NCI-H1436 treated with DMSO at 0.1 percent for 48 hours (cell line): ENCODE measurements around the gene RHO.
"Not testable (repeated sequence)": the region's sequence is repeated elsewhere in the genome, so short reads cannot be mapped to it uniquely, and the experiment has no call there.

Experiments
- DNase-seq: peaks from one replicate; lab custom pipeline; 2025; lab: John Stamatoyannopoulos, UW

RHO gene

DNA sequence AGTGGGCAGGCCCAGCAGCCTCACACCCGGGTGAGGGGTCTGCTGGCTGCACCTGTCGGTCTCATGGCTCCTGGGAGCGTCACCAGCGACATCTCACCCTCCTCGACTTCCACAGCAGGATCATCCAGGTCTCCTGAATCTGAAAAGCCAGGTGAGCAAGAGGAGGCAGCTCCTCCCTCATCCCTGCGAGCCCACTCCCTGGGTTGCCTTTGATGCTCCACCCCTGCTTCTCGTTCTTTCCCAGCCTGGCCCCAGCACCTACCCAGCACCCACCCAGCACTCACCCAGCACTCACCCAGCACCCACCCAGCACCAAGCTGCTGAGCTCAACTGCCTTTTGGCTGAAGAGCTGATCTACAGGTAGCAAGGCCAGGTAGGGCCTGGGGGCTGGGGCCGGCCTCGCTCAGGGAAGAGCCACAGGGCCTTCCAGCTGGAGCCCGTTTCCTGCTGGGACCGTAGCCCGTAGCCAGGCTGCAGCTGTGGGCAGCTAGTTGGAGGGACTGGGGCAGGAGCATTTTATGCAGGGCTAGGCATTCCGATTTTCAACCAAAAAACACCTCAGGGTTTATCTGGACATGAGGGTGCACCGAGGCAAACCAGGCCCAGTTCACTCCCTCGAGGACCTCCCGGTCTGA is 14.8 kb downstream of the RHO start, which contains the start of gene H1-8:
TSS of gene H1-8 (plus strand) at position 20 of the 635 bp plus-strand sequence. CDS start at position 64, 44 bp downstream.
- no peak for DNase-seq

DNA sequence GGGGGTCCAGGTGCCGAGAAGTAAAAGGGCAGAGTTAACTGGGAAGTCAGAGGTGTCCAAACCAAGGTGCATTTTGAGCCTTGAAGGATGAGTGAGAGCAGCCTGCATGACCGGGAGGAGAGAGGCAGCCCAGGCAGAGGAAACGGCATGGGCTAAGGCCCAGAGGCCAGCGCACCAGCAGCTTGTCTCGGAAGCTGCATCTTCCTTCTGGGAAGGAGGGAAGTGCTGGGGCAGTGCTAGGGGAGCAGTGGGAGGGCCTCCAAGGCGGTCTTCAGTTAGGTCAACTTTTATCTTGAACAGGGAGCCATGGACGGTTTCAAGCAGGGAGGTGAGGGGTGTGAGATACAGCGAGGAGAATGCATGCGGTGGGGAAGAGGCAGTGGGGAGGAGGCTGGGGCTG is 15.6 kb downstream of the RHO start:
- no peak for DNase-seq

DNA sequence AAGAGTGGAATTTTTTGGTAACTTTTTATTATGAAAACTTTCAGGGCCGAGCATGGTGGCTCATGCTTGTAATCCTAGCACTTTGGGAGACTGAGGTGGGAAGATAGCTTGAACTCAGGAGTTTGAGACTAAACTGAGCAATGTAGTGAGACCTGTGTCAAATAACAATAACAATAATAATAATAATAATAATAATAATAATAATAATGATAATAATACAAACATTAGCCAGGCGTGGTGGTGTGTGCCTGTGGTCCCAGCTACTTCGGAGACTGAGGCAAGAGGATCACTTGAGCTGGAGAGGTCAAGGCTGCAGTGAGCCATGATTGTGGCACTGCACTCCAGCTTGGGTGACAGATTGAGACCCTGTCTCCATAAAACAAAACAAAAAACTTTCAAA is 17.5 kb downstream of the RHO start:
- DNase-seq = not testable (repeated sequence)

DNA sequence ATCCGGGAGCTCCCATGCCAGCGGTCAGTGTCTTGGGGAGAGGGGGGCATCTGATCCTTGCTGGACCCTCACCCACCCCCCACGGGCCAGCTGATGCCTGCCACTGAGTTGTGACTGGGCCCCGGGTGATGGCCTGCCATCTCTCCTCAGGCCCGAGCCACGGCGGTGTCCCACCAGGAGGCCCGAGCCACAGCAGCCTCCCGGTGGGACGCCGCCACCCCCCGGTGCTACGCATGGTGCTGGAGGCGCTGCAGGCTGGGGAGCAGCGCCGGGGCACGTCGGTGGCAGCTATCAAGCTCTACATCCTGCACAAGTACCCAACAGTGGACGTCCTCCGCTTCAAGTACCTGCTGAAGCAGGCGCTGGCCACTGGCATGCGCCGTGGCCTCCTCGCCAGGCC is 18.8 kb downstream of the RHO start:
- DNase-seq = no peak

DNA sequence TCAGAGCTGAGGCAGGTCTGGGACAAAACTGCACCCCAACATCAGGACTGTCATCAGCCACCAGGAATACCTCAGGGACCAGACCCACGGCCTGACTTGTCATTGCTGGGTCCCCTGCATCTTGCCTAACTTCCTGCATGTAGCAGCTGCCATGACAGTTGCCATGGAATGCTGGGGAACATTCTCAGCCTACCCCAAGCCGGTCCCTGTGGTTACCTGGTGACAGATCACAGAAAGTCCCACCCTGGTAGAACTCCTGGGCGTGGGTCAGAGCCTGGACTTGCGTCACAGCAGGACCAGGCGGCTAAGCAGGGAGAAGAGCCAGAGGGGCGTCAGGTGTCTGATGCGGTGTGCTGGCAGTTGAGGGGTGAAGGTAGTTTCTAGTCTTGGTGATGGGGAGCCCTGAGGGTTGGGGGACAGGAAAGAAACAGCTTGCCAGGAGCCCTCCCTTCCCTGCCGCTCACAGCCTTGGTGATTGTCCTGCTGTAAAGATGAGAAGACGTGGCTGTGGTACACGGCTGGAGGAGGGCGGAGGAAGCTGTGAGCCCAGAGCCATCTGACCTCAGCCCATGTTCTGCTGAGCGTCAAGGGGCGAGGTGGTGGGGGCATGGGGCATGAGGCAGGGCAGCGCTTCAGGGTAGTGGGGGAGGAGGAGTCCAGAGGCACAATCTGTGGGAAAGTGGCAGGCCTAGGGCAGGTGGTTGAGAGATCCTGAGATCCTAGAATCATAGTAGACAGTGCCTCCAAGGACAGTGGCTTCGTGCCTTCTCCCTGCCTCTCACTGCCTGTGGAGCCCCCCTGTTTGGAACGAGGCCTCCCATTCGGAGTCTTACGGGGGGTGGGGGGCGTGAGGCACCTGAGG is 19.9 kb downstream of the RHO start:
- DNase-seq = no peak

DNA sequence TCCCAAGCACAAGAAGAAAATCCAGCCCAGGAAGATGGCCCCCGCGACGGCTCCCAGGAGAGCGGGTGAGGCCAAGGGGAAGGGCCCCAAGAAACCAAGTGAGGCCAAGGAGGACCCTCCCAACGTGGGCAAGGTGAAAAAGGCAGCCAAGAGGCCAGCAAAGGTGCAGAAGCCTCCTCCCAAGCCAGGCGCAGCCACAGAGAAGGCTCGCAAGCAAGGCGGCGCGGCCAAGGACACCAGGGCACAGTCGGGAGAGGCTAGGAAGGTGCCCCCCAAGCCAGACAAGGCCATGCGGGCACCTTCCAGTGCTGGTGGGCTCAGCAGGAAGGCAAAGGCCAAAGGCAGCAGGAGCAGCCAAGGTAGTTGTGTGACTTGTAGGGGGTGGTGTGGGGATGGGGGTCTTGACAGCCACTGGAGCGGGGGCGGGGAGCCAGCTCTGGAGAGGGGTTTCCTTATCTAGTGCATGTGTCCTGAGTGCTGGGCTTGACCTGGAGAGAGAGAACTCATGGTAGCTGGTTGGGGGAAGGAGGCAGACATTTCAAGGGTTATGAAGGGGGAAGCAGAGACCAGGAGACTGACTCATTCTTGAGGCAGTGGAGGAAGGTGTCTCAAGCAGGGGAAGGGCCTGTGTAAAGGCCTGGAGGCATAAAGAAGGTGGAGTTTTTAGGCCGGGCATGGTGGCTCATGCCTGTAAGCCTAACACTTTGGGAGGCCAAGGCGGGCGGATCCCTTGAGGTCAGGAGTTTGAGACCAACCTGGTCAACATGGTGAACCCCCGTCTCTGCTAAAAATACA is 20.8 kb downstream of the RHO start:
- no peak for DNase-seq

DNA sequence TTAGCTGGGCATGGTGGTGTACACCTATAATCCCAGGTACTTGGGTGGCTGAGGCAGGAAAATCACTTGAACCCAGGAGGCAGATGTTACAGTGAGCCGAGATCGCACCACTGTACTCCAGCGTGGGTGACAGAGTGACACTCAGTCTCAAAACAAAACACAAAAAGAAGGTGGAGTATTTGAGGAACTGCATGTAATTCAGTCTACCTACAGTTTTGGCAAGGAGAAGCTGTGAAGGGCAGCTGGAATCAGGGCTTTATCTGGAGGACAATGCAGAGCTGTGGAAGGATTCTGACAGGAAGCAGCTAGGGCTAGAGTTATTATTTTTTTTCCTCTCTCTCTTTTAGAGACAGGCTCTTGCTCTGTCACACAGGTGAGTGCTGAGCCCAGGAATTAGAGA is 21.4 kb downstream of the RHO start:
- DNase-seq = no peak

DNA sequence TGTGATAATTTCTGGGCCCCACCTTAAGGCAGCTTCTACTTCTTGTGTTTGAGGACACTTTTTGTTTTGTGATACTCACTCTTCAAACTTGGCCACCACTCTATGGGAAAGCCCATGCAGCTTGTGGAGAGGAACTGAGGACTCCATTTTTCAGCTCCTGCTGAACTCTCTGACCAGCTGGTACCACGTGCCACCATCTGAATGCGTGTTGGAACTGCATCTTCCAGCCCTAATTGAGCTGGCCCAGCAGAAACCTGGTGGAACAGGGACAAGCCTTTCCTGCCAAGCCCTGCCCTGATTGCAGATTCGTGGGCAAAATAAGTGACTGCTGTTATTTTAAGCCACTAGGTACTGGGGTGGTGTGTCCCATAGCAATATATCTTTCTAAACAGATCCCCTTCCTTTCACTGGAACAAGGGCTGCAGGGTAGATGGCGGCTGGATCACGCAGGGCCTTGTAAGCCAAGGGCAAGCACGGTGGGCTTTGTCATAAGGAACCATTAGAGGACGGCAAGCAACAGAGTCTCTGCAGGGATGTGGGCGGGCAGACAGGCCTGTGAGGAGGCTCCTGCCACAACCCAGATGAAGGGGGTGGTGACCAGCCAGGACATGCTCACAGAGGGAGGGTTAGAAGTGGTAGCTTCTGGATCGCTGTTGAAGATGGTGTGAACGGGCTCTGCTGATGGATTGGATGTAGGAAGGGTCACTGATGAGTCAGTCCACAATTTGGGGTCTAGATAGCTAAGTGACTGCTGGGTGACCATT is 24.0 kb downstream of the RHO start:
- no peak for DNase-seq

DNA sequence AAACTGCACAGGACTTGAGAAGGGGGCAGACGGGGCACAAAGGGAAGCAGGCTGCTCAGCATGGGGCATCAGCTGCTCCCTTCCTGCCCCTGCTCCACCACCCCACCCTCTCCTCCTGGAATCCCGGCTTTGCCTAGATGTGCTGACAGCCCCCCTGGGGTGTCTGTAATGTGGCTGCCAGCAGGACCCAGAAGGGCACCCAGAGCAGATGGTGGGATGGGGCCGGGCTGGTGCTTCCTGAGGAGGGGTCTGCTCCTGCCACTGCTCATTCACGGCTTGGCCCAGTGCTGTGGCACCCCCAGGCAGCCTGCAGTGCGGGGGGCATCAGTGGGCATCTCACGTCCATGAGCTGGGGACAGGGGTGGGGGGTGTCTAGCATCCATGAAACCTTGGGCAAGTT is 24.7 kb downstream of the RHO start:
- DNase-seq = no peak

DNA sequence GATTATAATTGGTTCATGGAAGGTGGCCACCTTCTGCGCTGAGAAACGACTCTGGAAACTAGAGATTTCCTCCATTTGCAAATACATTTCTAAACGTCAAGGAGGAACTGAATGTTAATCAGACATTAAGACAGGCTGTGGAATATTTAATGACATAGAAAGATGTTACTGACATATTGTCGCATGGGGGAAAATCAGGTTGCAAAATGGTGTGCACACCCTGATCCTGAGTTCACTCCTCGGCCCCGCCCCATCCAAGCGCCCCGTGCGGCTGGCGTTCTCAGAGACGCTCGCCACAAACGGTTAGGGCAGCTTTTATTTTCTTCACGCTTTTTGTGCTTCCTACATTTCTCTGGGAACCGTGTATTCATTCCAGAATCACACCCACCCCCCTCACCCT is 25.3 kb downstream of the RHO start:
- DNase-seq = no peak

DNA sequence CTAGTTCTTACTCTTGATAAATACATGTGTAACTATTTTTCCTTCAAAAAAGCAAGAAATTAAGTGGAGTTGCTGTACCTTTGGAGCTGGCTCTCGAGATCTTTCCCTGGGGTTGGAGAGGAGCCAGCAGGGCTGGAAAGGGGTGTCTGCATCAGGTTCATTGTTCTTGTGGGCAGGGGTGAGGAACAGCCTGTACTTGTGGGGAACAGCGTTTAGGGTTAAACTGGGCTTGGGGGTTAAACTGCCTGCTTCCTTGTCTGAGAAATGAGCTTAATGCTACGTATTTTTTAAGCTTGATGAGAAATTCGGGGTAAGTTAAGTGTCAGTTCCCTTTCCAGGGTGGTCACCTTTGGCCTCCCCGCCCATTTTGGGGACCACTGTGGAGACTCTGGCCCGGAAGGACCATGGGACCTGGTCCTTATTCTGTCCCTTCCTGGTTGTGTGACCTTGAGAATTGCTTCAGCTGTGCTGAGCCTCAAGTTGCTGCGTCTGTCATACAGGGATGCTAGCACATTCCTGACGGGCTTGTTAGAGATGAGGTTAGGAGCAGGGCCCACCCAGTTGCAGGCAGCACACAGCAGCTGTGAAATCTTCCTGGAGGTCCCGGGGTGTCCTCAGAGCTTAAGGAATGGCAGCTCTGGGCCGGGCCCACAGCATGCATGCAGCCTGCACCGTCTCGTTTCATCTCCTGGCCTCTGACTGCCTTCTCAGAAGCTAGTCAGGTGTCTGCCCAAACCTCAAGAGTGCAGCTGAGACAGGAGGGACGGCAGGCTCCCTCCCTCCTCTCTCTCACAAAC is 26.1 kb downstream of the RHO start:
- DNase-seq = no peak

DNA sequence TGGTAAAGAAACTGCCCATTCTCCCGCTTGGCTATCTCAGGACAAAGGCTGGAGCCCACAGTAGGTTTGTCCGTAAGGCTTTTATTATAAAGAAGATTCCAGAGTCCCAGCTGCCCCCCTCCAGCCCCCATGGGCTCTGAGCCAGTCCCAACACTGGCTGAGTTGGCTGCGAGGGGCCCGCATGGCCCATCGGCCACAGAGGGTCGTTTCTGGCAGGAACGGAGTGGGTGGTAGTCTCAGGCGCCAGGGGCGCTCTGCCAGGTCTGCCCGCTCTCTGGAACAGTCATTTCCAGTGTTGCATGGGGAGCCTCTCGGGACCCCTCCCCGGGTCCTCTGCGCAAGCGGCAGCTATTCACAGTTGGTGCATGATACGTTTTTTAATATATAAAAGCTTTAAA is 26.7 kb downstream of the RHO start:
- no peak for DNase-seq

DNA sequence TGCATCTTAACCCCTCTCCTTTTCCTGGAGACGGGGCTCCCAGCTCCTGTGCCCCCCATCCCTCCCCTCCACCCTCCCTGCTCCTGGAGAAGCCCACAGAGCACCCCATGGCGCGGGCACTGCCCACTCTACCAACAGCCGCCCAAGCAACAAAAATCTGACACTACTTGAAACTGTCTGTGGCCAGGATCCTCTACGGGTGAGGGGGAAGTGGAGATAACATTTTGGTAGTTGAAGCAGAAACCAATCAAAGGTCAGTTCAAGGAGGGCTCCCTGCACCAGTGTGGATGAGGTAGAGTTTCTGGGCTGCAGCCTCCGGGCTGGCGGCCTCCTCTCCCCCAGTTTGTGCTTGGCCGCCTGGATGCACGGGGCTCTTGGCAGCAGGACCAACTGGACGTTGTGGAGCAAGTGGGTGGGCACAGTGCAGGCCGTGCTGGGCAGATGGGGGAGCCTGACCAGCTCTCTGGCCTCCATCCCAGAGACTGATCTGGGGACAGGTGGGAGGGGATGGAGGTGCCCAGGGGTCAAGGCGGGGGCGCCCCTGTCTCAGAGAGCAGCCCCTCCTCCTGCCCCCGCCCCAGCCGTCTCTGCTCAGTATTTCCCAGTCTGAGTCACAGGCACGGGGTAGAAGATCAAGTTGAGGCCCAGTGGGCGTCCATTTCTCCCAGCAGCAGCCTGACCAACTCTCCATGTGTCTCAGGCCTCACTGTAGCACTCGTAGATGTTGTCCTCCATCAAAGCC is 27.3 kb downstream of the RHO start:
- DNase-seq = no peak

DNA sequence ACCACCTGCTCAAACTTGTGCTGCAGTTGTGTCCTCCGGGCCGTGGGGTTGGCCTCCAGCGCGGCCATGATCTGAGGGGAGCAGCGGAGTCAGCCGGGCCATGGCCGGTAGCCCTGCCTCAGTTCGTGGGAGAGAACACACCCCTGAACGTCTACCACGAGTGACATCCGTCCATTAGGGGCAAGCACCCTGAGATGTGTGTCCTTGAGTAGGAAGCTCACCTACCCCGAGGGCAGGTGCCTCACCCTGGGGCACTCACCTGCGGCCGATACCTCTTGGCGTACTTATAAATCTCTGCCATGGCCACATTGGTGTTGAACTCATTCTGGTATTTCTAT is 27.9 kb downstream of the RHO start:
- no peak for DNase-seq

DNA sequence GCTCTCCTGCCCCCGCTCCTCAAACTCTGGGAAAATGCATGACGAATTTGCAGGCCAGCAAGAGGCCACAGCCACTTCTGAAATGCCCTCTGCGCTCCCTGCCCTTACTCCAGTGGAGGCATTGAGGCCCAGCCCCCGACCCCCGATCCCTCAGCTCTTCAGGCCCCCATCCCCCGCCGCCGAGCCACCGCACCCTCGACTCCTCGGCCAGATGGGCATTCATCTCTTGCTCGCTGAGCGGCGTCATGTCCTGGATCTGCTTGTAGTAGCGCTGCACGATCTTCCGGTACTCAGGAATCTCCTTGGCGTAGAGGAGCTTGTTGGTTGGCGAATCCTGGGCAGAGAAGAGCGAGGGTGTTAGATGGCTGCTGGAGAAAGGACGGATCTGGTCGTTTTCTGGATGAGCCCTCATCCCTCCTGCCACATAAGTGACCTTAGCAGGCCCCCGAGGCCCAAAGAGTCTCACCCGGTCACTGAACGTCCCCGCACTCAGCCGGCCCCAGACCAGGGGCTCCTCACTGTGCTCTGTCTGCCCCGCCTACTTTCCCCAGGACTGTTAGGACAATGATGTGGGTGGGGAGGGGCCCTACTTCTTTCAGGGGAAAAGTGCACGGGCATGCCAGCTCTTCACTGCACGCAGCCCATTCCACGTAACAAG is 28.6 kb downstream of the RHO start:
- DNase-seq = no peak

DNA sequence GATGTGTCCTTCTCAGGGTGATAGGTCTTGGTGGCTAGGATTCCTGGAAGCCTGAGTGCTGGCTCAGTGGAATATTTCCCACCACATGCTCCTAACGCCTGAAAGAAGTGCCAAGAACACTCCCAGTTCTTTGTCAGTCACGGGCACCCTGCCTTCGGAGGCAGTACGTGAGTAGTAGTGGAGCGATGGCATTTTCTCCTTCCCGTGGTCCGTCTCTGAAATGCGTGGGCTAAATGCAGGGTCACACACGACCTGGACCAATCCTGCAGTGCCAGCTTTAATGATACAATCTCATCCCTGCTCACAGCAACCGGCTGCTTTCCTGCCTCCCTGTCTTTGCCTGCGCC is 29.1 kb downstream of the RHO start:
- no peak for DNase-seq

DNA sequence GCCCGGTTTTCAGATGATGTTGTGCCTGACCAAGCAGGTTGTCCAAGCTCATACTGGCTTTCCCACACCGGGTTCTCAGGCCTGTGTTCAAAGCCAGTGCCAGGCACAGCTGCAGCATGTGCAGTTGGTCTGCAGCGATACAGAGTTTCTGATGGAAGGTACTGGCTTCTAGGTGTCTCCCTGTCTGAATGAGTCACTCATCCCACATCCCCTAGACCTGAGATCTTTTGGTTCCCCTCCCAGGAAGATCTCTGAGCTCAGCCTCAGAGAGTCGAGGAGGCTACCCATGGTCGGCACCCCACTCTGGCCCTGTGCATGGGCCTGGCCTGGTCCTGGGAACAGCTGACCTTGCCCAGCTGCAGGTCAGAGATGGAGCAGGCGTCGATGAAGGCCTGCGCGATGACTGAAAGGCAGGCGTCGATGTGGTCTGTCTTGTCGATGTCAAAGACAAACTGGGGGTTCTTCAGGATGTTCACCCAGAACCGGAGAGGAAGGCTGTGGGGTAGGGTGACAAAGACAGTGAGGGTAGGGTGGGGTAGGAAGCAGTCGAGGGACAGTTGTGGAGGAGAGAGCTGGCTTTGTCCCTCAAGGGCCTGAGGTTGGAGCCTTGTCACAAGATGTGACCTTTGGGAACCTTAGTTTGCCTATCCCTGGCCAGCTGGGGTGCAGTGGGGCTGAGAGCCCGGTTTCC is 29.8 kb downstream of the RHO start:
- DNase-seq = no peak

DNA sequence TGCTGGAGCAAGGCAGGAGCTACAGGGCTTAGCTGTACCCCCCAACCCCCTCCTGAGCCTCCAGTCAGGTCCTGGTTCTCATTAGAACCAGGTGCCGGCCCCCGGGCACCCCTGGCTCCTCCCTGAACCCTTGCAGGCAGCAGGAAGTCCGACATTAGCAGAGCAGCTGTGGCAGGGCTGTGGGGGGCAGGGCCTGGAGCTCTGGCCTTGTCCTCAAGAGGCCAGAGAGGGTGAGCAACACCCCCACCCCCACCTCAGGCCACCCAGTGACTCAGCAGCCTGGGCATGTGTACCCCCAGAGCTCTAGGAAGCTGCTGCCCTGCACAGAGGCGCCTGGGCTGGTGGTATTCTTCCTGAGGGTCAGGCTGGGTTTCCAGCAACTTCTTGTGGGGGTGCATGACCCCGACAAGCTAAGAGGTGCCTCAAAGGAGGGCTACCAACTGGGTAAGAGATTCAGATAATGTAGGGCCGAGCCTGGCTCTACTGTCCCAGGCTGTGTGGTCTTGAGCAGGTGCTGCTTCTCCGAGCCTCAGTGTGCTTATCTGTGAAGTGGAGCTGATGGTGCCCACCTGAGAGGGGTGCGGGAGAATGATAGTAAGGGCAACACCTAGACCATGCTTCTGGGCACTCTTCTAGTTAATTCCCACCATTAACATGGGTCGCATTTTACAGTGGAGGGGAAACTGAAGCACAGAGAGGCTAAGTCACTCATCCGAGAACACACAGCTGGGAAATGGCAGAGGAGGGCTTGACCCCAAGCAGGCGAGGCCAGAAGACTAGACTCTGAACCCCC is 30.5 kb downstream of the RHO start:
- DNase-seq = no peak

DNA sequence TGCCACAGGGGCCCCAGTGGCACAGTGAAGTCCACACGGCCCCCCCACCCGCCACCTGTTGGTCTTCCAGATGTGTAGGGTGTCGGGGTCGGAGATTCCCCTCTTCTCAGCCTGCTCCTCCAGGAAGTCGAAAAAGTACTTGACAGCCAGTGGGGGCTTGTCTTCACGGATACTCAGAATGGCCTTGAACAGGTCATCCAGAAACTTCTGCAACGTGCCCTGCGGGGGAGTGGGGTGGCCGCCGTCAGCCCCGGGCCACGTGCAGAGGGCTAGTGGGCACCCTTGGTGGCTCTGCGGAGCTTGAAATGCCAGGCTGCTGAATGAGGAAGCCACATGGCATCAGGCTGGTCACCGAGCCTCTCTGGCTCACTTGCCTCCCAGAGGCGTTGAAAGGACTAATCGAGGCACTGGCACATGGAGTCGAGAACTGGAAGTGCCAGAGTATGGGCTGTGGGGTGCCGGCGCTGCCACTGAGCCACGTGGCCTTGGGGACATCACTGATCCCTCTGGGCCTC is 31.2 kb downstream of the RHO start:
- no peak for DNase-seq
